HCT116 (cell line): ENCODE measurements around the gene TOR4A. TPM values are rescaled to one million over a fixed set of nuclear protein-coding genes. Genes with fewer than 3 reads are reported as not detected.

Source experiments
- ATAC-seq: fragments of 200-7000 bp; cut with Tn5 transposase; 2 replicates; pipeline ENCODE4 v1.9.1; 2020; ENCODE audit warnings: mild to moderate bottlenecking, moderate library complexity
- BruUV-seq: library from RNA; stranded (reverse); fragments of 400-500 nt; replicated peaks from 2 replicates; lab custom pipeline; 2021; lab: Mats Ljungman, UMichigan
- CTCF ChIA-PET: fragments of 300-600 bp; sonication (Branson Sonifier 250); formaldehyde crosslinking; loops from one replicate; lab custom pipeline; 2021; ENCODE audit warnings: antibody characterized with exemption; lab: Charles Lee
- POLR2A ChIA-PET: fragments of 300-600, 350-600 bp; sonication (Branson Sonifier 250); formaldehyde crosslinking; loops from one replicate; lab custom pipeline; 2021; ENCODE audit warnings: antibody characterized with exemption; lab: Charles Lee
- RAD21 ChIA-PET, 2 experiments: fragments of 300-600 bp; sonication (Branson Sonifier 250); formaldehyde crosslinking; loops; one replicate each; lab custom pipeline; 2023; ENCODE audit warnings: low total read pairs in 2 of 2; ENCODE audit not compliant: uncharacterized antibody in 2 of 2, unreplicated experiment in 2 of 2, low non-redundant PET in 1 of 2; lab: Charles Lee
- DNase-seq: peaks from one replicate; pipeline ENCODE4 v3.0.0-alpha.2; 2010; ENCODE audit warnings: low read depth, low spot score
- H2AFZ ChIP-seq: fragments of 200-600 bp; shearing (Covaris generic), sonication (generic); 2 replicates; pipeline ENCODE4 v1.6.1; 2017; ENCODE audit warnings: low read depth, mixed run types, mixed read lengths, antibody characterized with exemption, low read length; ENCODE audit not compliant: poor library complexity, severe bottlenecking
- H3K27ac ChIP-seq: 2 replicates; pipeline ENCODE4 v1.5.1; 2012; ENCODE audit warnings: low read depth, low read length
- H3K27me3 ChIP-seq: fragments of 200-600 bp; sonication (generic); 2 replicates; pipeline ENCODE4 v1.6.1; 2016; ENCODE audit warnings: mixed run types, low read length, mixed read lengths; ENCODE audit not compliant: insufficient read depth
- H3K36me3 ChIP-seq, 2 experiments: fragments of 200-500 bp in 1 of 2; fragments of 200-600 bp in 1 of 2; sonication (Bioruptor generic) in 1 of 2; sonication (generic) in 1 of 2; 2 replicates each; pipeline versions ENCODE4 v1.5.1 to v1.6.1; 2014 to 2016; ENCODE audit warnings: low read length in 2 of 2, inconsistent platforms in 1 of 2, mixed read lengths in 1 of 2, mixed run types in 1 of 2; ENCODE audit not compliant: insufficient read depth in 2 of 2, control insufficient read depth in 1 of 2
- H3K4me1 ChIP-seq, 2 experiments: fragments of 200-600 bp in 1 of 2; sonication (generic) in 1 of 2; 2 replicates each; pipeline versions ENCODE4 v1.5.1 to v1.6.1; 2012 to 2017; ENCODE audit warnings: low read length in 2 of 2, inconsistent platforms in 1 of 2, mild to moderate bottlenecking in 1 of 2, mixed read lengths in 1 of 2, mixed run types in 1 of 2, moderate library complexity in 1 of 2; ENCODE audit not compliant: insufficient read depth in 2 of 2, control insufficient read depth in 1 of 2
- H3K4me2 ChIP-seq: fragments of 200-600 bp; sonication (generic); 2 replicates; pipeline ENCODE4 v1.6.1; 2017; ENCODE audit warnings: mixed run types, low read length, mixed read lengths
- H3K4me3 ChIP-seq, 2 experiments: fragments of 200-600 bp in 1 of 2; sonication (generic) in 1 of 2; replicated peaks in 1 of 2; 2 replicates each; pipeline ENCODE4 v1.5.1; 2011 to 2016; ENCODE audit warnings: low read length in 2 of 2, control low read depth in 1 of 2, low read depth in 1 of 2, mild to moderate bottlenecking in 1 of 2, mixed read lengths in 1 of 2, mixed run types in 1 of 2
- H3K79me2 ChIP-seq: fragments of 200-600 bp; sonication (generic); 2 replicates; pipeline ENCODE4 v1.6.1; 2017; ENCODE audit warnings: mild to moderate bottlenecking, mixed run types, low read length, moderate library complexity, mixed read lengths; ENCODE audit not compliant: insufficient read depth
- H3K9ac ChIP-seq: fragments of 200-600 bp; sonication (generic); 2 replicates; pipeline ENCODE4 v1.6.1; 2016; ENCODE audit warnings: low read length, mixed read lengths
- H3K9me2 ChIP-seq: fragments of 200-600 bp; sonication (generic), shearing (Covaris generic); 2 replicates; pipeline ENCODE4 v1.6.1; 2017; ENCODE audit warnings: mixed run types, mild to moderate bottlenecking, moderate library complexity; ENCODE audit not compliant: insufficient read depth
- H3K9me3 ChIP-seq, 2 experiments: fragments of 200-500 bp in 1 of 2; fragments of 200-600 bp in 1 of 2; sonication (Bioruptor generic) in 1 of 2; sonication (generic) in 1 of 2; 2 replicates each; pipeline ENCODE4 v1.6.1; 2014 to 2017; ENCODE audit warnings: low read length in 2 of 2, mixed read lengths in 2 of 2, inconsistent platforms in 1 of 2, low read depth in 1 of 2, mild to moderate bottlenecking in 1 of 2, mixed run types in 1 of 2, moderate library complexity in 1 of 2; ENCODE audit not compliant: control insufficient read depth in 1 of 2, insufficient read depth in 1 of 2
- H4K20me1 ChIP-seq: fragments of 200-600 bp; sonication (generic), shearing (Covaris generic); 2 replicates; pipeline ENCODE4 v1.6.1; 2017; ENCODE audit warnings: mixed run types, mild to moderate bottlenecking, moderate library complexity; ENCODE audit not compliant: insufficient read depth
- CEBPB ChIP-seq: IDR thresholded peaks from 2 replicates; pipeline ENCODE4 v1.6.1; 2012; ENCODE audit warnings: low read depth
- EGR1 ChIP-seq: IDR thresholded peaks from 2 replicates; pipeline ENCODE4 v1.6.1; 2012; ENCODE audit warnings: low read depth
- ELF1 ChIP-seq: IDR thresholded peaks from 2 replicates; pipeline ENCODE4 v1.6.1; 2012; ENCODE audit warnings: low read depth, borderline replicate concordance
- EZH2 ChIP-seq: fragments of 200-600 bp; sonication (generic); IDR thresholded peaks from 2 replicates; pipeline ENCODE4 v1.6.1; 2017; ENCODE audit warnings: antibody characterized with exemption, mixed run types
- EZH2phosphoT487 ChIP-seq: fragments of 200-600 bp; IDR thresholded peaks from 2 replicates; pipeline ENCODE4 v1.6.1; 2018; ENCODE audit warnings: antibody characterized with exemption, borderline replicate concordance
- FOSL1 ChIP-seq: IDR thresholded peaks from 2 replicates; pipeline ENCODE4 v1.6.1; 2012; ENCODE audit warnings: low read depth
- JUND ChIP-seq: IDR thresholded peaks from 2 replicates; pipeline ENCODE4 v1.6.1; 2012
- POLR2A ChIP-seq: IDR thresholded peaks from 2 replicates; pipeline ENCODE4 v1.7.0; 2011; ENCODE audit warnings: borderline replicate concordance; ENCODE audit not compliant: insufficient read depth, insufficient read length; ENCODE audit errors: extremely low read depth
- RAD21 ChIP-seq: IDR thresholded peaks from 2 replicates; pipeline ENCODE4 v1.6.1; 2012; ENCODE audit warnings: low read depth, mild to moderate bottlenecking
- SP1 ChIP-seq: IDR thresholded peaks from 2 replicates; pipeline ENCODE4 v1.6.1; 2012; ENCODE audit warnings: low read depth
- YY1 ChIP-seq: IDR thresholded peaks from 2 replicates; pipeline ENCODE4 v1.6.1; 2011; ENCODE audit warnings: low read length, low read depth, moderate library complexity, mild to moderate bottlenecking; ENCODE audit not compliant: insufficient replicate concordance; ENCODE audit errors: extremely low read depth
- ZNF274 ChIP-seq: fragments of 200-500 bp; sonication (Bioruptor generic); IDR thresholded peaks from 2 replicates; pipeline ENCODE4 v1.6.1; 2014; ENCODE audit warnings: mild to moderate bottlenecking, low read depth, low read length, inconsistent platforms
- intact Hi-C: fragments of 100-400 bp; cut with micrococcal nuclease; formaldehyde crosslinking; loops from 2 replicates; pipeline ENCODE4 v1.10.0; 2022
- total RNA-seq: library from RNA; stranded (reverse); gene quantifications from one replicate; pipeline ENCODE4 v1.2.1, GENCODE V29; 2021; ENCODE audit not compliant: unreplicated experiment
- TF ChIP-seq, protein P1 (sequence below): IDR thresholded peaks from 2 replicates; pipeline ENCODE4 v1.6.1; 2011; ENCODE audit warnings: mild to moderate bottlenecking, low read length, moderate library complexity; ENCODE audit not compliant: insufficient replicate concordance; ENCODE audit errors: extremely low read depth
- TF ChIP-seq, protein P2 (sequence below), 3 experiments: fragments of 200-600 bp in 1 of 3; sonication (generic) in 1 of 3; IDR thresholded peaks in 2 of 3; conservative IDR thresholded peaks in 1 of 3; 2 replicates each; pipeline ENCODE4 v1.5.1; 2012 to 2017; ENCODE audit warnings: low read depth in 2 of 3, low read length in 2 of 3, antibody characterized with exemption in 1 of 3, borderline replicate concordance in 1 of 3, control low read depth in 1 of 3, mild to moderate bottlenecking in 1 of 3, mixed read lengths in 1 of 3, mixed run types in 1 of 3, moderate library complexity in 1 of 3; ENCODE audit not compliant: insufficient read depth in 1 of 3

Gene TOR4A
- total RNA-seq, 1 experiment from 2014 or later, result 34.0 TPM

DNA sequence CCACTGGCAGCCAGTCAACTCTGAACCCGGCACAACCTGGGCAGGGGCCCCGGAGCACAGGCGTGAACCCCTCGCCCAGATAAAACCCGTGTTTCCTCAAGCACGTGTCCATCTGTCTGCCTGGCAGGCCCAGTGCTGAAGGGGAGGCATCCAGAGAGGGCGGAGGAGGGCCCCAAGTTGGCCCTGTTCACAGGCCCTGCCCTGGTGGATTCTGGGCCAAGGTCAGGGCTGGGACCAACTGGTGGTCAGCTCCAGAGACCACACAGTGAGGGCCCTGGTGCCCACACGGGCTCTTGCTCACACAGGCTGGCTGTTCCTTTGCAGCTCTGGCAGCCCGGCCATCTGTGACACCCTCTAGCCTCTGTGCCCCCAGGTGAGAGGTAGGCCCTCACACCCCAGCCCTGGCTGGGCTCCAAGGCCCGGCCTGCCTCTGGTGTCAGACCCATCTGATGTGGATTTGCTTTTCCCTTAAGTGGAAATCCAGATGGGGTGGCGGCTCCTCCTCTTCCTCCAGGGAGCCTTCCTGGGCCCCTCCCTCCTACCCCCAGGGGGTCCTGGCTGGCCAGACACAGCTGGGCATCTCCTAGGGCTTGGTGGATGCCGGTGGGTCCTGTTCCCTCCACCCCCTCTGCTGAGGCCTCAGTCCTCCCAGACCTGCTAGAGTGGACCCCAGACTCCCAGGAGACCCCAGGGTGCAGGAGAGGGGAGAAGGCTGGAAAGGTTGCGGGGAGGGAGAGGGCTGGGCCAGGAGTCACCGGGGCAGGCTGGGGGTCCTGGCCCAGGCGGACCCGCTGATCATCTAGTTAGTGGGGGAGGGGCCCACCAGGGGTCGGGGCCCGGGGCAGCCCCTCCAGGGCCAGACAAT lies 27.0 kb upstream of the TOR4A start:
- Histone ChIP-seq H3K4me2 (no peak overlapping the region), H3K9me3 (no peaks in the 10 kb centered on the region), H3K79me2 (peaks cover 4% of the 10 kb centered on the region), H3K9me2 (no peaks in the 10 kb centered on the region), H3K4me3 (no peak overlapping the region), H2AFZ (no peak overlapping the region), H3K9ac (no peak overlapping the region), H3K27ac (no peak overlapping the region), H3K27me3 (no peaks in the 10 kb centered on the region)
- POLR2A ChIA-PET, result interaction anchor here (1.4 kb wide), 1 partner anchor 10 kb away, joined by 6 read pairs; the partner anchor contains the start of gene TUBB4B
- BruUV-seq, result no TSS peak
- no peak for DNase-seq
- no peak for ATAC-seq
- CTCF ChIA-PET, result interaction anchor here (1.1 kb wide), 1 partner anchor 14 kb away, joined by 4 read pairs; no protein-coding TSS in a partner anchor
- RAD21 ChIA-PET, result no interaction called here
- no peak for TF ChIP-seq SP1
- TF ChIP-seq CEBPB, result no peak
- TF ChIP-seq RAD21, result no peak
- no peak for TF ChIP-seq POLR2A
- TF ChIP-seq EGR1, result no peak
- TF ChIP-seq YY1, result no peak
- no peak for TF ChIP-seq JUND
- TF ChIP-seq, all 23 proteins: peak for 0
- H3K4me1 ChIP-seq, result peaks cover 15 to 30% of the 10 kb centered on the region in 2 experiments
- no peaks in the 10 kb centered on the region for H3K36me3 ChIP-seq
- no peaks in the 10 kb centered on the region for H4K20me1 ChIP-seq
- intact Hi-C loops, result no loop called here

DNA sequence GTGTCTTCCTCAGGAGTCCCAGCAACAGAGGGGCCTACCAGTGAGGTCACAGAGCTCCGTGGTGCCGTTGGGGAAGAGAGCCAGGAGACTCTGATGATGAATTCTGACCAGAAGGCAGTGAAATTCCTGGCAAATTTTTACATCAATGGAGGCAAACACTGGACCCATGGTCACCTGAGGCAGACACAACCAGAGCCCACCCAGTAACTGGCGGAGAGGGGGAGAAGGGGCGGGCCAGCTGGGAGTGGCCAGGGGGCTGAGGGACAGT lies 26.4 kb upstream of the TOR4A start, which contains the start of gene STPG3:
TSS of gene STPG3 (plus strand) at position 93 of the 268 bp plus-strand sequence. CDS start at position 94, 1 bp downstream.
- ATAC-seq (no peak), DNase-seq (no peak)
- H3K27ac ChIP-seq, result peak within 1 kb of the TSS; percentile 29; the same call in 1 of the 2 replicates
- CTCF ChIA-PET, result no interaction called here
- no peaks in the 10 kb centered on the region for H4K20me1 ChIP-seq
- H2AFZ ChIP-seq, result no peak within 1 kb of the TSS
- peaks cover 9% of the 10 kb centered on the region for H3K79me2 ChIP-seq
- no peak within 1 kb of the TSS for H3K9ac ChIP-seq
- H3K4me2 ChIP-seq, result no peak within 1 kb of the TSS
- POLR2A ChIA-PET, result no interaction called here
- H3K9me3 ChIP-seq, result no peaks in the 10 kb centered on the region
- no peak within 1 kb of the TSS for H3K4me3 ChIP-seq
- H3K36me3 ChIP-seq, result peaks cover 0 to 3% of the 10 kb centered on the region in 2 experiments; a peak in 1 of 4 replicates
- no peaks in the 10 kb centered on the region for H3K27me3 ChIP-seq
- intact Hi-C loops, result no loop called here
- H3K9me2 ChIP-seq, result no peaks in the 10 kb centered on the region
- RAD21 ChIA-PET, result no interaction called here
- BruUV-seq, result no TSS peak
- peaks cover 15 to 33% of the 10 kb centered on the region in 2 experiments for H3K4me1 ChIP-seq
- TF ChIP-seq FOSL1, result no peak
- no peak for TF ChIP-seq RAD21
- TF ChIP-seq ZNF274, result no peak
- no peak for TF ChIP-seq EGR1
- TF ChIP-seq ELF1, result no peak
- TF ChIP-seq, protein P1, sequence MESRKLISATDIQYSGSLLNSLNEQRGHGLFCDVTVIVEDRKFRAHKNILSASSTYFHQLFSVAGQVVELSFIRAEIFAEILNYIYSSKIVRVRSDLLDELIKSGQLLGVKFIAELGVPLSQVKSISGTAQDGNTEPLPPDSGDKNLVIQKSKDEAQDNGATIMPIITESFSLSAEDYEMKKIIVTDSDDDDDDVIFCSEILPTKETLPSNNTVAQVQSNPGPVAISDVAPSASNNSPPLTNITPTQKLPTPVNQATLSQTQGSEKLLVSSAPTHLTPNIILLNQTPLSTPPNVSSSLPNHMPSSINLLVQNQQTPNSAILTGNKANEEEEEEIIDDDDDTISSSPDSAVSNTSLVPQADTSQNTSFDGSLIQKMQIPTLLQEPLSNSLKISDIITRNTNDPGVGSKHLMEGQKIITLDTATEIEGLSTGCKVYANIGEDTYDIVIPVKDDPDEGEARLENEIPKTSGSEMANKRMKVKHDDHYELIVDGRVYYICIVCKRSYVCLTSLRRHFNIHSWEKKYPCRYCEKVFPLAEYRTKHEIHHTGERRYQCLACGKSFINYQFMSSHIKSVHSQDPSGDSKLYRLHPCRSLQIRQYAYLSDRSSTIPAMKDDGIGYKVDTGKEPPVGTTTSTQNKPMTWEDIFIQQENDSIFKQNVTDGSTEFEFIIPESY, result no peak
- TF ChIP-seq YY1, result no peak
- TF ChIP-seq JUND, result no peak
- TF ChIP-seq EZH2phosphoT487, result no peak
- TF ChIP-seq, protein P2, sequence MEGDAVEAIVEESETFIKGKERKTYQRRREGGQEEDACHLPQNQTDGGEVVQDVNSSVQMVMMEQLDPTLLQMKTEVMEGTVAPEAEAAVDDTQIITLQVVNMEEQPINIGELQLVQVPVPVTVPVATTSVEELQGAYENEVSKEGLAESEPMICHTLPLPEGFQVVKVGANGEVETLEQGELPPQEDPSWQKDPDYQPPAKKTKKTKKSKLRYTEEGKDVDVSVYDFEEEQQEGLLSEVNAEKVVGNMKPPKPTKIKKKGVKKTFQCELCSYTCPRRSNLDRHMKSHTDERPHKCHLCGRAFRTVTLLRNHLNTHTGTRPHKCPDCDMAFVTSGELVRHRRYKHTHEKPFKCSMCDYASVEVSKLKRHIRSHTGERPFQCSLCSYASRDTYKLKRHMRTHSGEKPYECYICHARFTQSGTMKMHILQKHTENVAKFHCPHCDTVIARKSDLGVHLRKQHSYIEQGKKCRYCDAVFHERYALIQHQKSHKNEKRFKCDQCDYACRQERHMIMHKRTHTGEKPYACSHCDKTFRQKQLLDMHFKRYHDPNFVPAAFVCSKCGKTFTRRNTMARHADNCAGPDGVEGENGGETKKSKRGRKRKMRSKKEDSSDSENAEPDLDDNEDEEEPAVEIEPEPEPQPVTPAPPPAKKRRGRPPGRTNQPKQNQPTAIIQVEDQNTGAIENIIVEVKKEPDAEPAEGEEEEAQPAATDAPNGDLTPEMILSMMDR (IDR thresholded peaks at IDR 0.05 in 2 of 3, conservative IDR thresholded peaks at IDR 0.05 in 1 of 3; ENCODE audit: borderline replicate concordance in 1 of 3, insufficient read depth in 1 of 3, low read depth in 2 of 3, low read length in 2 of 3), result no peak
- TF ChIP-seq EZH2, result no peak
